A549 (cell line): ENCODE results near the gene MAGOH.

ENCODE experiments used
- CEBPB ChIP-seq, 2 experiments: fragments of >200 bp in 1 of 2; sonication (Bioruptor Twin) in 1 of 2; formaldehyde crosslinking in 1 of 2; IDR thresholded peaks; 2 replicates each; pipeline ENCODE4 v1.6.1; 2012 to 2016
- CHD2 ChIP-seq: fragments of 150-350 bp; IDR thresholded peaks from 2 replicates; pipeline ENCODE4 v1.6.1; 2014; ENCODE audit warnings: low read length; ENCODE audit not compliant: partially characterized antibody
- CTCF ChIP-seq: fragments of >200 bp; sonication (Bioruptor Twin); formaldehyde crosslinking; IDR thresholded peaks from 3 replicates; pipeline ENCODE4 v1.5.1; 2016
- E2F6 ChIP-seq: IDR thresholded peaks from 2 replicates; pipeline ENCODE4 v1.6.1; 2012; ENCODE audit warnings: low read depth, borderline replicate concordance
- MAX ChIP-seq: IDR thresholded peaks from 2 replicates; pipeline ENCODE4 v1.6.1; 2012
- NR3C1 ChIP-seq: fragments of >200 bp; sonication (Bioruptor Twin); formaldehyde crosslinking; IDR thresholded peaks from 3 replicates; pipeline ENCODE4 v1.6.1; 2017
- SREBF2 ChIP-seq: fragments of 450-650 bp; IDR thresholded peaks from 2 replicates; pipeline ENCODE4 v1.6.1; 2014; ENCODE audit warnings: mild to moderate bottlenecking, moderate library complexity

- TF ChIP-seq CEBPB (IDR thresholded peaks at IDR 0.05) (no peak), SREBF2 (no peak), NR3C1 (no peak), CTCF (no peak), CHD2 (no peak), MAX (no peak), E2F6 (no peak)
These were observed 34.0 kb upstream of the MAGOH start for GRCh38 chr1:53272349-53272748.
